Measurements from ENCODE around the gene SPATA6. TPM values are rescaled to one million over a fixed set of nuclear protein-coding genes. Genes with fewer than 3 reads are reported as not detected.
"Not testable (repeated sequence)": the region's sequence is repeated elsewhere in the genome, so short reads cannot be mapped to it uniquely, and the experiment has no call there.

SPATA6 gene
- total RNA-seq, 3 donors from 2014 or later = 0.38 to 1.7 (median 1.3) TPM

DNA sequence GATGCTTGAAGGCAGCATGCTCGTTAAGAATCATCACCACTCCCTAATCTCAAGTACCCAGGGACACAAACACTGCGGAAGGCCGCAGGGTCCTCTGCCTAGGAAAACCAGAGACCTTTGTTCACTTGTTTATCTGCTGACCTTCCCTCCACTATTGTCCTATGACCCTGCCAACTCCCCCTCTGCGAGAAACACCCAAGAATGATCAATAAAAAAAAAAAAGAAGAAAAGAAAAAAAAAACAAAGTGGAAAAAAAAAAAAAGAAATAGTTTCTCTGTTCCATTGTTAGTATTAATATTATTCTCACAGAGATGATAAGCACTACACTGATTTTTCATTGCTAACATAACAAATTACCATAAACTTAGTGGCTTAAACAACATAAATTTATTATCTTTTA, 8.0 kb upstream of the SPATA6 start:
- H3K36me3 Mint-ChIP-seq (ENCODE audit: insufficient read depth); H3K9me3 Mint-ChIP-seq; H3K4me3 Mint-ChIP-seq; DNase-seq; H3K4me1 Mint-ChIP-seq (ENCODE audit: low read depth); H3K27me3 Mint-ChIP-seq (ENCODE audit: low read depth); ATAC-seq: not testable (repeated sequence)

DNA sequence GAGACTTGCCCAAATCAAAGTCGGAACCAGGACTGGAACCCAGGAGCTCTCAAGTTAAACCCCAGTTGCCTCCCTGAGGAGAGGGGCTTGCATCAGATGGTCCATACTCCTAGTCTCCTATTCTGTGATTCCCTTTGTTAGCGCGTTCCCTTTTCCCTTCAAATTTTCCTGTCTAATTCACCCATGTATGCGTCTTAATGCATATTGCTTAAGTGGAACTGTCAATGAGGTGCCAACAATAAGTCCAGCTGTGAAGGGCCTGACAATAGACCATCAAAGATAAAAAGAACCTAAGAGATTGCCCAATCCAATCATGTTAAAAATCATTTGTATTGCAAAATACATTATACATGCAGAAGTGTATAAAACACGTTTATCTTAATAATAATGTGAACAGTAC, 634 bp upstream of the SPATA6 start:
- DNase-seq = no peak
- ATAC-seq = no peak
- H3K27me3 Mint-ChIP-seq (ENCODE audit: low read depth) = peaks cover 7% of the 10 kb centered on the region
- H3K4me3 Mint-ChIP-seq = peak overlapping the region; percentile 87
- H3K36me3 Mint-ChIP-seq (ENCODE audit: insufficient read depth) = no peaks in the 10 kb centered on the region
- peaks cover 30% of the 10 kb centered on the region for H3K4me1 Mint-ChIP-seq (ENCODE audit: low read depth)
- no peaks in the 10 kb centered on the region for H3K9me3 Mint-ChIP-seq

DNA sequence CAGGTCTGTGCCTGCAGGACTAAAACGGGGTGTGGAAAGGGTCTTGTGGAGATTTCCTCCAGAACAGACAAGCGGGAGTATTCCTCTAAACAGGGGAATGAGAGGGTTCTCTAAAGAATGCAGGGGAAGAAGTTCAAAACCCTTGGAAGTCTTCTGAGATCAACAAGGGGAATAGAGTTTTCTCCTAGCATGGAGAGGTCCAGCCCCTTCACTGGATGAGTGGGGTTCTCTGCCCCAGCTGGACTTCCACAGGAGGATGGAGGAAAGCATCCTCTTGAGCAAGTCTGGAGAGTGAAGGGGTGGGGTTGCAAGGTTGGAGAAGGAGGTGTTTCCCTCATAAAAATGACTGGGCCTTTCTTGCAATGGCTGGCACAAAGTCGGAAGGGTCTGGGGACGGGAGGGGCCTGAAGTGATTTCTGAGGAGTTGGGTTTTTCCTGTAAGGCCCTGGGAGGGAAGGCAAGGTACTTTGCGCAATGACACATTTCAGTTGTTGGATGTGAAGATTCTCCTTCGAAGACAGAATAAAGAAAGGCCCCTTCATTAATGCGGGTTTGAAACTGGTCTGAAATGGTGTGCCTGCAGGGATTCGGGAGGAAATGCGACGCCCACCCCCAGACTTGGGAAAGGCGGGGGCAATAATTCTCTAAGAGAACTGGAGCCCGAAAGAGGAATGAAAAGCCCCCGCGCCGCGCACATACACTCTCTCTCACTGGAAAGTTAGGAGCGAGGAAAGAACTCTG, 884 bp downstream of the SPATA6 start:
- DNase-seq (no peak), ATAC-seq (no peak)
- Mint-ChIP-seq H3K9me3 (no peaks in the 10 kb centered on the region), H3K36me3 (ENCODE audit: insufficient read depth) (no peaks in the 10 kb centered on the region), H3K4me1 (ENCODE audit: low read depth) (peaks cover 33% of the 10 kb centered on the region), H3K27me3 (ENCODE audit: low read depth) (peaks cover 7% of the 10 kb centered on the region), H3K4me3 (peak overlapping the region; percentile 87)

DNA sequence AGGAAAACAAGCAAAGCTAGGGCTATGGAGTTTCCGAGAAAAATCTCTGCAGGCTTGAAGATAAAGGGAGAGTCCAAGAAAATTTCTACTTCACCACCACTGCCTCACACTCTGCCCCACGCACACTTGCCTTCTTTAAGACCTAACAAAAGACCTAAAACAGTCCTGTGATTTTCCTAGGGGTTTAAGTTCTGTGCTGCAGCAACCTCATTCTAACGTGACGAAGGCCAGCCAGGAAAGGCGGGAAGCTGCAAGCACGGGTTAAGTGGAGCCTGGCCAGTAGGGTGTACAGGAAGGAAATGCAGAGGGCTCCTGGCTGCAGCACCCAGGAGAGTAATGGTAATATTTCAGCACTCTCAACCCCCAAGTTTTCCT, 1.5 kb downstream of the SPATA6 start:
- Mint-ChIP-seq H3K4me1 (ENCODE audit: low read depth) (peaks cover 33% of the 10 kb centered on the region), H3K36me3 (ENCODE audit: insufficient read depth) (no peaks in the 10 kb centered on the region), H3K4me3 (peak overlapping the region; percentile 87), H3K27me3 (ENCODE audit: low read depth) (peaks cover 7% of the 10 kb centered on the region), H3K9me3 (no peaks in the 10 kb centered on the region)
- DNase-seq (no peak), ATAC-seq (no peak)

DNA sequence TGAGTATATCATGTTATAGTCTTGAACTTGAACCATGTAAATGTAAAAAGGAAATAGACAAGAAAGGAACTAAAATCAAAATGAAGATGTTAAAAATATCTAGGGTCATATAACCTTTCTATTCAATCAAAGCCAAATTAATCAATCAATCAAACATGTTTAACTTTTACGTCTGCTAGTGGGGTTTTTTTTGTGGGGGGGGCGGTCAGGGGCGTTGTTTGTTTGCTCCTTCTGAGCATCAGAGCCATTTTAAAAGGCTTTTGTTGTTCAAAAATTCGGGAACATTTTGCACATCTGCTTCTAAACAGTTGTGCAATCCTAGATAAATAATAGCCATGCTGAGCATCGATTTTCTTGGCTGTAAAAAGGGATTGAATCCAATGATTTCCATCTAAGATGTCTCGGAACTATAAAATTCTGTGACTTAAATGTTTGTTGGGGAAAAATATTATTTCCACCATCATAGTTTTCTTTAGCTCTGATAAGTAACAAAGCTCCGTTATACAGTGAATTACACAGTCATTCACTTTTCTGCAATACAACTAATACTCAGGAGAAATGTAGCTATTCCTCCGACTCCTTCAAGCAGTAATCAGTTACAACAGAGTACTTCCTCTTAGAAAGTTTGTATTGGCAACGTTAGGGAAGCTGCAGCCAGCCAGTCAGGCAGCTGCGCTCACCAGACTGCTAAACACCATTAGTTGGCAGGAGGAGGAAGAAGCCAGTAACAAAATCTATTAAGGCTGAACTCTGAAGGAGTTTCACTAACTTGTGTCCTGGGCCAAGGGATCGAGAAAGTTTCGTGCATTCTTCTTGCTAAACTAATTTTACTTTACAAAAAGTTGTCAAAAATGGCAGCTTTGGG, 2.2 kb downstream of the SPATA6 start:
- no peak for DNase-seq
- H3K27me3 Mint-ChIP-seq (ENCODE audit: low read depth) = peaks cover 7% of the 10 kb centered on the region
- H3K36me3 Mint-ChIP-seq (ENCODE audit: insufficient read depth) = no peaks in the 10 kb centered on the region
- no peak for ATAC-seq
- H3K4me3 Mint-ChIP-seq = peak overlapping the region; percentile 41
- H3K4me1 Mint-ChIP-seq (ENCODE audit: low read depth) = peaks cover 33% of the 10 kb centered on the region
- H3K9me3 Mint-ChIP-seq = no peaks in the 10 kb centered on the region

DNA sequence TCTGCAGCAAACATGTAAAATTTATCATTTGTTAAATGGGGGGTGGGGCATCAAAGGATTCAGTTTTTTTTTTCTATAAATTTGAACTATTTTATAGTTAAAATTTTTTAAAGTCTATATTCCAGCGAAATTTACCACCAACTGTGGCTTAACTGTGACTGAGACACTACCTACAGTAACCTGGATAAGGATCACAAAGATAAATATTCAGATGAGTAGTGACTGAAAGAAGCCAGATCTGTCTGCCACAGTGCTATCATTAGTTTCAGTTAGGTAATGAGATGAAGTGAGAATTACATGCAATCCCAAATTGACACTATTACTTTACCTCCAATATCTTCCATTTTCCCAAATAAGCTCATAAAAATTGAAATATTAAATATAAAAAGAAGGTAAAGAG, 5.4 kb downstream of the SPATA6 start:
- Mint-ChIP-seq H3K27me3 (ENCODE audit: low read depth) (peaks cover 7% of the 10 kb centered on the region), H3K4me3 (no peak overlapping the region), H3K36me3 (ENCODE audit: insufficient read depth) (no peaks in the 10 kb centered on the region), H3K9me3 (no peaks in the 10 kb centered on the region), H3K4me1 (ENCODE audit: low read depth) (peaks cover 21% of the 10 kb centered on the region)
- DNase-seq = no peak
- ATAC-seq = no peak

DNA sequence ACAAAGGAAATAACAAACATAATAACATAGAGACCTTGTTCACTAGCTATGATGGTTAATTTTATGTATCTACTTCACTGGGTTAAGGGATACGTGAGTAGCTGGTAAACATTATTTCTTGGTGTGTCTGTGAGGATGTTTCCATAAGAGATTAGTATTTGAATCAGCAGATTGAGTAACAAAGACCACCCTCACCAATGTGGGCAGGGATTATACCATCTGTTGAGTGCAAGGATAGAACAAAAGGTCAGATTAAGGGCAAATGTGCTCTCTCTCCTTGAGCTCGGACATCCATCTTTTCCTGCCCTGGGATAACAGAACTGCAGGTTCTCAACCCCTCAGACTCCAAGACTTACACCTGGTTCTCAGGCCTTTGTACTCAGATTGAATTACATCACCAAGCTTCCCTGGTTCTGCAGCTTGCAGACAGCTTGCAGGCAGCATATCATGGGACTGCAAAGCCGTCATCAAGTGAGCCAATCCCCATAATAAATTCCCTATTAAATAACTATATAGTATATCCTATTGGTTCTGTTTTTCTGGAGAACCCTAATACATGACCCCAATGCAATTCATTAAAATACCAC, 9.2 kb downstream of the SPATA6 start:
- DNase-seq (no peak), ATAC-seq (no peak)
- Mint-ChIP-seq H3K4me1 (ENCODE audit: low read depth) (peaks cover 2% of the 10 kb centered on the region), H3K36me3 (ENCODE audit: insufficient read depth) (no peaks in the 10 kb centered on the region), H3K4me3 (no peak overlapping the region), H3K27me3 (ENCODE audit: low read depth) (peaks cover 2% of the 10 kb centered on the region), H3K9me3 (no peaks in the 10 kb centered on the region)

DNA sequence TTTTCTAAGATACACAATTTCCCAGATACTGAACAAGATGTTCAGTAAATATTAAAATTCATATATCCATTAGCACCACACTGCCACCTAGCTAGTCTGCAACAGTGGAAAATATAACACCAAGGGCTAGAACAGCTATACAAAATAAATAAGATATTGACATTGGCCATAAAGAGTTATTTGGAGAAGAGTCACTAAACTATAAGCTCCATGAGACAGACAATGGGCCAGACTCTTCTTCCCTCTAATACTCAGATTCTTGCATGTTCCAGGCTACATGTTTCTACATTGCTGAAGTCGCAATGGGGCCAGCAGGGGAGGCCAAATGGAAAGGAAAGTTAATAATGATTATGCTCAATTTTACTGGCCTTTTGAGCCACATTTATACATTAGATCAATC, 21.5 kb downstream of the SPATA6 start:
- H3K27me3 Mint-ChIP-seq (ENCODE audit: low read depth) = no peaks in the 10 kb centered on the region
- H3K4me3 Mint-ChIP-seq = no peak overlapping the region
- no peaks in the 10 kb centered on the region for H3K4me1 Mint-ChIP-seq (ENCODE audit: low read depth)
- no peaks in the 10 kb centered on the region for H3K36me3 Mint-ChIP-seq (ENCODE audit: insufficient read depth)
- ATAC-seq (no peak), DNase-seq (no peak)
- no peaks in the 10 kb centered on the region for H3K9me3 Mint-ChIP-seq

DNA sequence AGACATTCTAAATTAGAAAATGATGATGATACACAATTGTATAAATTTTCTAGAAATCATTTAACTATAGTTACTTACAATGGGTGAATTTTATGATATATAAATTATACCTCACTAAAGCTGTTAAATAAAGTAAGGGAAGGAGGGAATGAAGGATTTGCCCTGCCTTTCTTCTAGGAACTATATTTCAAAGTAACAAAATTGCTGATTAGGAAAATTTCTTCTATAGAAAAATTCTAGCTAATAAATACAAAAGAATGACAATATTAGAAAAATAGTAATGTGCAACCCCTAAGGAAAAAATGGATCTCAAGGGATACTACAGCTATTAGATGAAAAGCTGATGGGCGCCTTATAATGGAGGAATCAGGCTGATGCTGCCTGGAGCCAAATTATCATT, 23.1 kb downstream of the SPATA6 start:
- Mint-ChIP-seq H3K27me3 (ENCODE audit: low read depth) (no peaks in the 10 kb centered on the region), H3K9me3 (peaks cover 3% of the 10 kb centered on the region), H3K4me3 (no peak overlapping the region), H3K36me3 (ENCODE audit: insufficient read depth) (no peaks in the 10 kb centered on the region), H3K4me1 (ENCODE audit: low read depth) (no peaks in the 10 kb centered on the region)
- no peak for DNase-seq
- no peak for ATAC-seq

DNA sequence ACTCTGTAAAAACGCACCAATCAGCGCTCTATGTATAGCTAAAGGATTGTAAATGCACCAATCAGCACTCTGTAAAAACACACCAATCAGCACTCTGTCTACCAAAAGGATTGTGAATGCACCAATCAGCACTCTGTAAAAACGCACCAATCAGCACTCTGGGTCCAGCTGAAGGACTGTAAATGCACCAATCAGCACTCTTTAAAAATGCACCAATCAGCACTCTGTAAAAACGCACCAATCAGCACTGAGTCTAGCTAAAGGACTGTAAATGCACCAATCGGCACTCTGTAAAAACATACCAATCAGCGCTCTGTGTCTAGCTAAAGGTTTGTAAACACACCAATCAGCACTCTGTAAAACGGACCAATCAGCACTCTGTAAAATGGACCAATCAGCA, 27.8 kb downstream of the SPATA6 start:
- not testable (repeated sequence) for H3K4me3 Mint-ChIP-seq; H3K9me3 Mint-ChIP-seq; H3K27me3 Mint-ChIP-seq (ENCODE audit: low read depth); ATAC-seq; H3K4me1 Mint-ChIP-seq (ENCODE audit: low read depth); DNase-seq; H3K36me3 Mint-ChIP-seq (ENCODE audit: insufficient read depth)

DNA sequence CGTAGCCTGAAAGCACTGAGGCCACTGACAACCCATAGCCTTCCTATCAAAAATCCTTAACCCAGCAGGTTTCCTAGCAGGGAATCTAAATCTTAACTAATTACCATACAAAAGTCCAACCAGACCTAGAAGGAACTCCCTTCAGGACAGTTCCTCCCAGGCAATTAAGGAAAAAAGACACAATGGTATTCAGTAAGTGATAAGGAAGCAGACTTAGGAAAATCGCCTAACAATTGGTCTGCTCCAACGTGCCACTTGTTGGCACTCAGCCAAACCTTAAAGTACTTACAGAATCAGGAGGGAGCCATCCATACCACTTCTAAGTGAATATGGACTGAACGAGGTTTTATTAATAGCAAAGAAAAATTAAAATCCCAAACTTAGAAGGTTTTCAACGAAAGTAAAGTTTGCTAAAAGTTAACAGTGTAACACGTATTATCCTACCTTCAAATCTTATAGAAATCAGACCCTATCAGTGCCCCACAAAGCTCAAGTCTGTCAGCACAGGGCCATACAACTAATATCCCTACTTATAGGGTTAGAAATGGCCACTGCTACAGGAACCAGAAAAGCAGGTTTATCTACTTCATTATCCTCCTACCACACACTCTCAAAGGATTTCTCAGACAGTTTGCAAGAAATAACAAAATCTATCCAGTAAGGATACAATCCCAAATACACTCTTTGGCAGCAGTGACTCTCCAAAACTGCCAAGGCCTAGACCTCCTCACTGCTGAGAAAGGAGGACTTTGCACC, 29.0 kb downstream of the SPATA6 start:
- no peaks in the 10 kb centered on the region for H3K36me3 Mint-ChIP-seq (ENCODE audit: insufficient read depth)
- ATAC-seq (no peak), DNase-seq (no peak)
- H3K9me3 Mint-ChIP-seq = peaks cover 7% of the 10 kb centered on the region
- H3K4me3 Mint-ChIP-seq = no peak overlapping the region
- no peaks in the 10 kb centered on the region for H3K27me3 Mint-ChIP-seq (ENCODE audit: low read depth)
- H3K4me1 Mint-ChIP-seq (ENCODE audit: low read depth) = no peaks in the 10 kb centered on the region

DNA sequence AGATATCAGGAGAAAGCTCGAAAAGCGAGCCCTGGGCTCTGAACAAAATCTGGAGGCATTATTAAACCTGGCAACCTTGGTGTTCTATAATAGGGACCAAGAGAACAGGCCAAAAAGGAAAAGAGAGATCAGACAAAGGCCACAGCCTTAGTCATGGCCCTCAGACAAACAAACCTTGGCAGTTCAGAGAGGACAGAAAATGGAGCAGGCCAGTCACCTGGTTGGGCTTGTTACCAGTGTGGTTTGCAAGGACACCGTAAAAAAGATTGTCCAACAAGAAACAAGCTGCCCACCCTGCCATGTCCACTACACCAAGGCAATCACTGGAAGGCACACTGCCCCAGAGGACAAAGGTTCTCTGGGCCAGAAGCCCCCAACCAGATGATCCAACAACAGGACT, 31.2 kb downstream of the SPATA6 start:
- DNase-seq; ATAC-seq; H3K4me1 Mint-ChIP-seq (ENCODE audit: low read depth); H3K4me3 Mint-ChIP-seq; H3K27me3 Mint-ChIP-seq (ENCODE audit: low read depth); H3K36me3 Mint-ChIP-seq (ENCODE audit: insufficient read depth): not testable (repeated sequence)
- H3K9me3 Mint-ChIP-seq = peaks cover 12% of the 10 kb centered on the region

DNA sequence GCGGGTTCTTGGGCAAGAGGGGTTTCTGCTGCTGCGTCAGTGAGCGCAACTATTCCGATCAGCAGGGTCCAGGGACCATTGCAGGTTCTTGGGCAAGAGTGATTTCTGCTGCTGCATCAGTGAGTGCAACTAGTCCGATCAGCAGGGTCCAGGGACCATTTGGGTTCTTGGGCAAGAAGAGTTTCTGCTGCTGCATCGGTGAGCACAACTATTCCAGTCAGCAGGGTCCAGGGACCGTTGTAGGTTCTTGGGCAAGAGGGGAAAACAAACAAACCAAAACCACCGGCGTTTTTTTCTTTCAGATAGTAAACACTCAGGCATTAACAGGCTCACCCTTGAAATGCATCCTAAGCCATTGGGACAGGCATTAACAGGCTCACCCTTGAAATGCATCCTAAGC, 32.6 kb downstream of the SPATA6 start:
- H3K4me3 Mint-ChIP-seq = no peak overlapping the region
- peaks cover 9% of the 10 kb centered on the region for H3K9me3 Mint-ChIP-seq
- H3K27me3 Mint-ChIP-seq (ENCODE audit: low read depth) = no peaks in the 10 kb centered on the region
- no peaks in the 10 kb centered on the region for H3K4me1 Mint-ChIP-seq (ENCODE audit: low read depth)
- no peaks in the 10 kb centered on the region for H3K36me3 Mint-ChIP-seq (ENCODE audit: insufficient read depth)
- DNase-seq (no peak), ATAC-seq (no peak)

DNA sequence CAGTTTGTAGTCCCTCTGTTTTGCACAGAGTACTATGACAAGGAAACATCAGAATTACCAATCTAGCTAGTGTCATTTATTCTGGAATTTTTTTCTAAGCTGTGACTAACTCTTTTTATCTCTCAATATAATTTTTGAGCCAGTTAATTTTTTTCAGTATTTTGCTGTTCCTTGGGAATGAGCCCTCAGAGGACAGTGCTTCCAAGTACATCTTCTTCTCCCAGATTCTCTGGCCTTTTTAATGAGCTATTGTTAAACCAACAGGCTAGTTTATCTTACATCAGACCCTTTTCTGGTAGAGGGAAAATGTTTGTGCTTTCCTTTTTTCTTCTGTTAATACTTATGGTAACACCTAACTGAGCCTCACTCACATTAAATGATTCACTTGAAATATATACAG, 34.6 kb downstream of the SPATA6 start:
- H3K4me1 Mint-ChIP-seq (ENCODE audit: low read depth); H3K27me3 Mint-ChIP-seq (ENCODE audit: low read depth); H3K36me3 Mint-ChIP-seq (ENCODE audit: insufficient read depth); H3K4me3 Mint-ChIP-seq; ATAC-seq; H3K9me3 Mint-ChIP-seq; DNase-seq: not testable (repeated sequence)
